ENCODE data around the gene RPRML. TPM values are rescaled to one million over a fixed set of nuclear protein-coding genes. Genes with fewer than 3 reads are reported as not detected.

The RPRML gene
- total RNA-seq, 1 donor from 2014 or later = not detected

DNA sequence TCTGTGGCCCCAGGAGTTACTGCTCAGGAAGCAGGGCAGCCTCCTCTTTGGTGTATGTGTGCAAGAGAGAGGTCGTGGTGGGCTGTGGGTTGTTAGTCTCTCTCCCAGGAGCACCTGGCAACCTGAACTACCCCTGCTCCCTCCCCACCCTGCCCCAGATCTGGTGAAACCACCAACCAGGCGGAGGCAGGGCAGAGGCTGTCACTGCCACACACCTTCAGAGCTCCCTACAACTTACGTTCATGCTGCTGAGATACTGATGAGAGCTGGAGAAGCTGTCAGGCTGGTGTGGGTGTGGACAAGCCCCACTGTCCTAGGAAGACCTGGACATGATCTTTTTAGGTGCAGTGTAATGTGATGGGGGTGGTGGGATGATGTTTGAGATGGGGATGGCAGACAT is 31.8 kb downstream of the RPRML start:
- no peak for DNase-seq (ENCODE audit: extremely low read depth, low read depth, low spot score)

- DNase-seq (ENCODE audit: extremely low read depth, low read depth, low spot score) = no peak
Measured at GRCh38 chr17:46944931-46945330, 34.1 kb downstream of the RPRML start.

DNA sequence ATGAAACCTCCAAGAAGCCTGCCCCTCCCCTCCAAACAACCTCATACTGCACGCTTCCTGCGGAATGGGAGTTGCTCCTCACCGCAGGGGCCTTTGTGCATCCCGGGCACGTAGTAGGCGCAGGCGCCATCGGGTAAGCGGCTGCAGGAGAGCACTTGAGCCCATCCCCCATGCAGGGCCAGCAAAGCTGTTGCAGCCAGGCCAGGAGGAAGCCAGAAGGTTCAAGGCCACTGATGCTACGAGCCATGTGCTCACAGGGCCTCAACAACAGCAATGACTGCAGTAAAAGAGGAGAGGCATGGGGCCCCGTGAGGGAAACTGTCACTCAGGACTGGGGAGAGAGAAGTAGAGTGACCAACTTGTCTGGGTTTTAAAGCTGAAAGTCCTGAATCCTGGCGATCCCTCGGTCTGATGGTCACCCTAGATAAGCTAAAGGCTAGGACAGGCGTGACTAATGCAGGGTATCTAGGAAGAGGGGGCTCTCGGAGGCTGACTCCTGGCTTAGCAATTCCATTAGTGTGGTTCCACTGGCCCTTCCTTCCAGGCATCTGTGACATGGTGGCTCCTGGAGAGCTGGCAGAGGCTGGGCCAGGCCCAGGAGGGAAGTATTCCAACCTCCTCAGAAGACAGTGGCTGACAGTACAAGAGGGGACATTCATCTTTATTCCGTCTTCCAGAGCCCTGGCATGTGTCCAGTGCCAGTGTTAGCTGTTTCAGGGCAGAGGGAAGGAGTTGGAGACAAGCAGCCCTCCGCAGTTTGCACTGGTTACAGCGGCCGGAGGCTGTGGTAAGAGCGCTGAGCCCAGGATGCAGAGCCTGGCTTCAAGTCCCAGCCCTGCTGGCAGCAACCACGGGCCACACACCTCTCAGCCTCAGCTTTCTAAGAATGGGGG is 35.3 kb downstream of the RPRML start:
- DNase-seq (ENCODE audit: extremely low read depth, low read depth, low spot score) = no peak

DNA sequence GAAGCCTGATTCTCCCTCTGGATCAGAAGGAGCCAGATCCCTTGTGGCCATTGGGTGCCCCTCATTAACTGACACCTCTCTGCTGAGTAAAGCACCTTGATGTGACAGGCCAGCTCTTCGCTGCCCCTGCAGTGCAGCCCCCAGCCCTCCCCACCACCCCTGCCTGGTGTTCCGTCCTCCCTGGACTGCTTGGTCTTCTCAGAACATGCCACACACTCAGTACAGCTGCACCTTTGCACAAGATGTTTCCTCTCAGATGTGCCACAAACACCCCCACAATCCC is 35.9 kb downstream of the RPRML start:
- DNase-seq (ENCODE audit: extremely low read depth, low read depth, low spot score) = no peak

GRCh38 chr17:46942441-46943217 is 36.4 kb downstream of the RPRML start:
- DNase-seq (ENCODE audit: extremely low read depth, low read depth, low spot score) = no peak

GRCh38 chr17:46940692-46941404 is 38.2 kb downstream of the RPRML start:
- DNase-seq (ENCODE audit: extremely low read depth, low read depth, low spot score) = no peak

GRCh38 chr17:46935658-46936266 is 43.3 kb downstream of the RPRML start:
- no peak for DNase-seq (ENCODE audit: extremely low read depth, low read depth, low spot score)

DNA sequence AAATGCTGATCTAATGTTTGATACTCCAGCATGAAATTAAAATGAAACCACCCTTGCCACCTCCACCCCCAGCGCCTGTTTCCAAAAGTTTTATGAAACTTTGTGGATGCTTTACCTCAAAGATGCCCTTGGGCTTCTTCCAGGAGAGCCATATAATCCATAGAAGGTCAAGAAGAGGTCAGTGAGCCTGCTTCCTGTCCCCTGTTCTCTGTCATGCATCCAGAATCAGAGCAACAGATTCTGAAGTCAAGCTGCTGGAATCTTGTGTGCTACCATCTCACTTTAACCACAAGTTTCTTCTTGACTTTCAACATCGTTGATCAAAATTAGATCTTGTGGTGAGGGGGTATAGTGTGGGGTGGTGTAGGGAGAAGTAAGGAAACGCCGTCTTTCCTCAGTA is 47.5 kb downstream of the RPRML start:
- DNase-seq (ENCODE audit: extremely low read depth, low read depth, low spot score) = no peak

DNA sequence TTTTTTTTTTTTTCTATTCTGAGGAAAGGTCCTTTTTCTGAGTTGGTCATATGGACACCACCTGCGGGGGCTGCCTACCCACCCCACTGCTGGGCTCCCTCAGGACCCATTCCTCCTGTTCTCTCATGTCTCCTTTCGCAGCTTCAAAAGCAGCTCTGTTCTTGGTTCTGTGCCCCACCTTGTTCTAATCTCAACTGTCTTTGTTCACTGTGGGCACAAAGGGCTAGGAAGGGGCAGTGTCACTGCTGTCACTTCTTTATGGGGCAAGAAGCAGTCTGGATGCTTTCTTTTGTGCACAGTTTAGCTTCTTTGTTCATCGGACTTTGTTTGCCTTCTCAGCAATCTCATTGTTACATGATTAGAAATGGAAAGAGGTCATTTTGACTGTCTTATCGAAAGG is 49.0 kb downstream of the RPRML start:
- no peak for DNase-seq (ENCODE audit: extremely low read depth, low read depth, low spot score)

- DNase-seq (ENCODE audit: extremely low read depth, low read depth, low spot score) = no peak
Measured at GRCh38 chr17:46929413-46929812, 49.6 kb downstream of the RPRML start.

DNA sequence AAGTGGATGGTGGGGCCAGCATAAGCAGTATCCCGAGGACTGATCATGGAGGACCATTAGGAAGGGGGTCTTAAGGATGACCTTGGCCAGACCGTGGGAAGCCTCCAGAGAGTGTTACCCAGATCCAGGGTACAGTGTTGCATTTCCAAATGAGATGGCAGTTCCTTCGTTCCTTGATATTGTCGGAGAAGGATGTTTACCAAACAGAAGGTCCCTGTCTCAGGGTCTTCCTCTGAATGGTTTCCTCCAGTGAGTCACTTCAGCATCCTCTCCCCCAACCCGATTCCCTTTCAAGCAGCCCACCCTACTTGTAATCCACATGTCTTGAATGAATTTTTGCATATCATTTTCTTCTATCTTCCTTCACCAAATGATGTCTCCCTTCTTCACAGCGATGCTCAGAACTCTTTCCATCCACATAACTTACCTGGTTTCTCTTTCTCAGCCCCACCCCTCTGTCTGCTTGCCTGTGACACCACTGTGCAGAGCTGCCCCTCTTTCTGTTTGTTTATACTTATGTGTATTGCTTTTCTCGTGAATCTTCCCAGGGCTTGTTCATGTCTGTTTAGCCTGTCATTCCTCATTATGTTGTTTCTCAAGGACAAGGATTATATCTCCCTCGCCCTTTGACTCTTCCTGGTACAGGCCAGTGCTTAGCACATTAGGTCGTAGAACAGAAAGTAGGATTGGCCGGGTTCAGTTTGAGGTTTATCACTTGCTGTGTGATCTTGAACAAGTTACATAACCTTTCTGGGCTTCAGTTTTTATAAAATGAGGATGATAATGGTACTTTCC is 50.4 kb downstream of the RPRML start:
- no peak for DNase-seq (ENCODE audit: extremely low read depth, low read depth, low spot score)

Other genes starting within 250 kb of the RPRML start
- gene WNT3, start 160.6 kb downstream of the RPRML start, total RNA-seq = 0.29 and 0.47 TPM in 2 replicates
- gene WNT9B, start 127.7 kb downstream of the RPRML start, total RNA-seq = not detected in 2 replicates
- gene GOSR2, start 56.1 kb downstream of the RPRML start, total RNA-seq = 38.9 and 44.5 TPM in 2 replicates
- 74.9 and 80.3 TPM in 2 replicates for gene CDC27, start 210.0 kb upstream of the RPRML start, total RNA-seq
- 1.1 and 1.8 TPM in 2 replicates for gene MYL4, start 230.1 kb upstream of the RPRML start, total RNA-seq